GM21423 (cell line): ENCODE results near the gene KCNN4.
"Not testable (repeated sequence)": the region's sequence is repeated elsewhere in the genome, so short reads cannot be mapped to it uniquely, and the experiment has no call there.

ENCODE experiments used
- ATAC-seq: cut with Tn5 transposase; IDR thresholded peaks from one replicate; pipeline ENCODE4 v1.9.1; 2021; ENCODE audit warnings: mild to moderate bottlenecking, moderate library complexity; ENCODE audit not compliant: unreplicated experiment

KCNN4 gene

DNA sequence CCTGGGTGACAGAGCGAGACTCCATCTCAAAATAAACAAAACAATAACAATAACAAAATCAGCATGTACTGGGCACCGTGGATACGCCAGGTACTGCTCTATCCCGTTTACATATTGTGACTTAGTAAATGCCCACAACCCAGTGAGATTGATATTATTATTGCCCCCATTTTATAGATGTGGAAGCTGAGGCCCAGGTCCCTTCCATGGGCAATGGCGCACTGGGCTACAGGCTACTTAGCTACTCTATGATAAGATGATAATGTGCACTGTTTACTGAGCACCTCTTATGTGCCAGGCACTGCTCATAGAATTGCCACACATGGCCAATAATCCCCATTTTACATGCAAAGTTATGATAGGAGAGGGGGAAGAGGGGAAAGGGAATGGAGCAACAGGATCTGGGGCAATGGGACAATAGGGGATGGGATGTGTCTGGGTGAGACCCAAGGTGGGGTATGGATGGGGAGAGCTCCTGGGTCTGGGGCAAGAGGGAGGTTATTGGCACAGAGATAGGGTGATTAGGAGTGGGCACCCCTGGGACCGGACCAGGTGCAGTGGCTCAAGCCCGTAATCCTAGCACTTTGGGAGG lies 5.4 kb downstream of the KCNN4 start:
- ATAC-seq = no peak

DNA sequence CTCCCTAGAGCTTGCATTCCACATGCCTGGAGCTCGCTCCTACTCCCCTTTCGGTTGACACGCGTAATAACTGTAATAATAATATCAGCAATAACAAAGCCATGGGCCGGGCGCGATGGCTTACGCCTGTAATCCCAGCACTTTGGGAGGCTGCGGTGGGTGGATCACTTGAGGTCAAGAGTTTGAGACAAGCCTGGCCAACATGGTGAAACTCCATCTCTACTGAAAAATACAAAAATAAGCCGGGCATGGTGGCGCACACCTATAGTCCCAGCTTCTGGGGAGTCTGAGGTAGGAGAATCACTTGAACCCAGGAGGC lies 5.9 kb downstream of the KCNN4 start:
- not testable (repeated sequence) for ATAC-seq

DNA sequence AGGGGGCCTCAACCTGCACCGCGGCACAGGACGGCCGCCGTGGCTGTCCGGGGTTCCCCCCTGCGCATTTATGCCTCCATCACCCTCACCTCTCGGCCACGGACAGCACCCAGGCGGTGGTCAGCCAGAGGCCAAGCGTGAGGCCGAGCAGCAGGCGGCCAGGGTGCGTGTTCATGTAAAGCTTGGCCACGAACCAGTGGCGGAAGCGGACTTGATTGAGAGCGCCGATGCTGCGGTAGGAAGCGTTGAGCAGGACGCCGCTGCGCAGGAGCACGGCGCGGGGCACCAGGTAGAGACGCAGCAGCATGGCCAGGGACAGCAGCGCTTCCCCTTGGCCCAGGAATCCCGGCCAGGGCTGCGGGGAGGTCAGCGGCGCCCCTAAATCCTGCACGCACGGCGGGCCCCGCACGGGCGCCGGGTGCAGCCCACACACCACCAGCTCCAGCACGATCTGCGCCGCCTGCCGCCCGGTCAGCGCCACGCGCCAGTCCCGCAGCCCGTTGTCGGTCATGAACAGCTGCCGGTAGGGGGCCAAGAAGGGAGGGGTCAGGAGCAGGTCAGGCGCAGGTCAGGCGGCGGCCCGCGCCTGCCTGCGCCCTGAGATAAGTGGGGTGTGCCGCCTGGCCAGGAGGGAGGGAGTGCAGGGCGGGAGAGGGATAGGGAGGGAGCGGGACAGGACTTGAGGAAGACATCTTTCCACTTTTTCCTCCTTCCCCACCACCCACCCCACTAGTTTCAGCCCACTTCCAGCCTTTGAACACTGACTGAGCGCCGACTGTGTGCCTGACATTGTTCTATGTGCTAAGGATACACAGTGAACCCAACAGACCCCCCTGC lies 6.5 kb downstream of the KCNN4 start:
- ATAC-seq = no peak

DNA sequence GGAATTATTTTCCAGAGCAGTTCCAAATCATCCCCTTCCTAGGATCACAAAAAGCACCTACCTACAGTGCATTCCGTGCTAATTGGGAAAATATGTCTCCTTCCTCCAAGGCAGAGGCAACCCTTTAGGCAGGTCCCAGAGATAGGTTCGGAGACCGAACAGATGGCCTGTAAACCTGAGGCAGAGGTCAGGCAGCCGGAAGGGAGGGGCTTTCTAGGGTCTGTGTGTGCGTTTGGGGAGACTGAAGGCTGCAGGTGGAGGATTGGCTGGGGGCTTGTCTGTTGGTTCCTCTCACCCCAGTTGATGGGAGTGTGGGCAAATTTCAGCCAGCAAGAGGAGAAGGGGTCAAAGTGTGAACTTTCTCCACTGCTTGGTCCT lies 7.1 kb downstream of the KCNN4 start:
- no peak for ATAC-seq

DNA sequence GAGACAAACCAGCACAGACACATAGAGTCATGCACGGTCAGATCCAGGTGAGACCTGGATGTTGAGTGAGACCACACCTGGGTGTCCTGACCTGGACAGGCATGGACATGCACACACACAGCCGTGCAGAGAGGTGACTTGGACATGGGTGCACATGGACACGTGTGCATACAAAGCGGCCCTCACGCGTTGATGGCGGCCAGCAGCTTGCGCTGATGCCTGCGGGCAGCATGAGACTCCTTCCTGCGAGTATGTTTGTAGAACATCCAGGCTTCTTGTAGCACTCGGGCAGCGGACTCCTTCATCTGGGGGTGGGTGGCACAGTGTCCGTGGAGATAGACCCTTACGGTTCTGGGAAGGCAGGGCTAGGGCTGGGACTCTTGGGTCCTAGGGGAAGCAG lies 11.5 kb downstream of the KCNN4 start:
- ATAC-seq = no peak

DNA sequence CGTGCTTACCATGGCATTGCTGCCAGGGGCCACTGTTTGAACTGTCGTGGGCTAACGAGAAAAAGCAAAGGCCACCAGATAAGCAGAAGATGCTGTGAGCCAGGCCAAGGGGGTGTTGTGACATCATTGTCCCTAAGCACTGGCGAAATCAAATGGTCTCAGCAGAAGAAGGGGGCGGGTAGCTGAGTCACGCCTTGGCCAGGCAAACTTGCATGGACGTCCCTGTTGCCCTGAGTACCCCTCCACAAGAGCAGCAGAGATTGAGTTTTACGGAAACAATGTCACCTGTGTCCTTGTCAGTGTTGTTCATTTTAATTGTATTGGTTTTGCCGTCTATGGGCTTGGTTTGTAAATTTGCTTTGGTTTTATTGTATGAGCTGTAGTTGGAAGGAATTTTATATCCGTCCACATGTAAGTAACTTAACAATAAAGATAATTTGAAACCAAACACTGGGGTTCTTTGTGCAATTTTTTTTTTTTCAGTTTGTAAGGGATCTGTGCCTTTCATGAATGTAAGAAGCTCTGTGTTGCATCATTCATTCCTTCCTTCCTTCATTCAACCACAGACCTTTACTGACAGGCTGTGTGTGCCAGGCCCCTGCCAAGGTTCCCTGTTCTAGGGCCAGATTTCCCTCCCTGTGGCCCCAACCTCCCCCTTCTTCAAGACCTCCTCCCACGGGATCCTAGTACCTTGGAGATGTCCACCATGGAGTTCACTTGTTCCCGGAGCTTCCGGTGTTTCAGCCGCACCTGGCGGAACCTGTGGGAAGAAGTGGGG lies 12.3 kb downstream of the KCNN4 start:
- ATAC-seq = no peak

DNA sequence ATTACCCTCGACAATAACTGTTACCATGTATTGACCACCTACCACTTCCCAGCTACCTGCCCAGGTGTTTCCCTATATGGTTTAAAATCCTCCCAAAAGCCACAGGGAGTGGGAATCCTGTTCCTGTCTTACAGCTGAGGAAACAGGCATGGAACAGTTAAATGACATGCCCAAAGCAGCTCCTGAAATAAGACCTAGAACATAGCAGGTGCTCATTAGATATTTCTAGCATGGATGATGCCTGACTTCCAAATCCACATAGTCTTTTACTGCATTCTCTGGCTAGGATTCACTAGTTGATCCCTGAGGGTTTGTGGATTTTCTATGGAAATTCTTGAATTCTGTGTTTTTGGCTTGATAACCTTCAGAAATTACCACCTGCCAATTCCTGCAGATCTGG lies 13.0 kb downstream of the KCNN4 start:
- ATAC-seq = no peak

DNA sequence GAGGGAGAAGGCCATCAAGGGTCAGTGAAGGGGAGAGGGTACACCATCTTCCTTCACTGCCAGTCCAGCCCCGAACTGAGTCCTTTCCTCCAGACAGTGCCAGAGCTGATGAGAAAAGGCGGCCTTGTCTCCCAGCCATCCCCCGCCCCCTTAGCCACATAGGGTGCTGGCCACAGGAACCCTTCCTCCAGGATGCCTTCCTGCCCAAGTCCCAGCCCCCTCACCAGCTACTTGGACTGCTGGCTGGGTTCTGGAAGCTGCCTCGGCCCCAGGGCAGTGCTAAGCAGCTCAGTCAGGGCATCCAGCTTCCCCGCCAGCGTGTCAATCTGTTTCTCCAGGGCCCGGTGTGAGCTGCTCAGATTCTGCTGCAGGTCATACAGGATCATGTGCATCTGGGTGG lies 13.5 kb downstream of the KCNN4 start:
- ATAC-seq = no peak

DNA sequence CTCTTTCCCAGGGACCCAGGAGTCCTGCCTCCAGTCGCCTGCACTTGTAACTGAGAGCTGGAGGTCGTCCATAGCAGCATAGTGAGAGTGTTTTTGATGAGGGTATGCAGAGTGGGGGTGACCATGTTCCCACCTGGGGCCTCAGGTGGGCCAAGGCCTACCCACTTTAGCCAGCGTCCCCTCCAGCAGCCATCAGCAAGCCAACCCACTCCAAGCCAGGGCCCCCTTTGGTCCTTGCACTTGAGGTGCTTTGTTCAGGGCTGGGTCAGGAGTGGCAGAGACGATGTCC lies 14.1 kb downstream of the KCNN4 start:
- no peak for ATAC-seq

DNA sequence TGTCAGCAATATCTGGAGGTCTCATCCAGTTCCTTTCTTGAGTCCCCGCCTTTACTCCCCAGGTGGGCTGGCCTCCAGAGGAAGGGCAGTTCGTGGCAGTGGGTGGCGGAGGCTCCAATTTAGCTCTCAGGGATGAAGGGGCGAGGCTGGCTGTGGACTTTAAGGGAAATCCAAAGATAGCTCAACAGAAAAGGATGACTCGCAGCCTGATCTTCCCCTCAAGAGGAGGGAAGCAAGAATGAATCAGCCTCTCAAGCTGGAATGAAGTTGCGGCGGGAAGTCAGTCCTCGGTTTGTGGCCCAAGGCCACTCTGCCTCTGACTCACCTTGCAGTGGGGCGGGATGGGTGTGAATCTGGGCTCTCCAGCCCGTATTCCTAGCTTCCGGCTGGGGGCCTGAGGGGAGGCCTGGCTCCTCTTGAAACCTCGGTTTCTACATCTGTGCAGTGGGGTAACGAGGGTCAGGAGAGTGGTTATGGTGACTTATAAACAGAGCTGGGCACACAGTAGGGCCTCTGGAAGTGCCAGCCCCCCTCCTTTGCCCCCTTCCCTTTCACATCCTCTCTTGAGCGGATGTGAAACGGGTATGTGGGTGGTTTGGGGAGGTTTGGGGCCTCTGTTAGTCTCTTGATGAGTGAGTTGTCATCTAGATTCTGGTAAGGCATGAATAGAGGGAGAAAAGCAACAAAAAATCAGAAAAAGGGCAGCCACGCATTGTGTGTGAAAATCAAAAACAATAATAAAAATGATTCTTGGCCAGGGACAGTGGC lies 15.5 kb downstream of the KCNN4 start:
- ATAC-seq = peak; percentile 69

DNA sequence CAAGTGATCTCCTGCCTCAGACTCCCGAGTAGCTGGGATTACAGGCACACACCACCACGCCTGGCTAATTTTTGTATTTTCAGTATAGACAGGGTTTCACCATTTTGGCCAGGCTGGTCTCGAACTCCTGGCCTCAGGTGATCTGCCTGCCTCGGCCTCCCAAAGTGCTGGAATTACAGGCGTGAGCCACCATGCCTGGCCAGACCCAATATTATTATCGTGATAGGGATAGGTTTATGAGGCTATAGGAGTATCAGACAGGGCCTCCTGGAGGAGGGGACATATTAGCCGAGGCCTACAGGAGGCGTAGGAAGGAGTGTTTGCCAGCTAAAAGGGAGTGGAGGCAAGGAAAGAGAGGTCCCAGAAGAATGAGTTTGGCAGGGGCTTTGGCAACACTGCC lies 16.1 kb downstream of the KCNN4 start:
- not testable (repeated sequence) for ATAC-seq

DNA sequence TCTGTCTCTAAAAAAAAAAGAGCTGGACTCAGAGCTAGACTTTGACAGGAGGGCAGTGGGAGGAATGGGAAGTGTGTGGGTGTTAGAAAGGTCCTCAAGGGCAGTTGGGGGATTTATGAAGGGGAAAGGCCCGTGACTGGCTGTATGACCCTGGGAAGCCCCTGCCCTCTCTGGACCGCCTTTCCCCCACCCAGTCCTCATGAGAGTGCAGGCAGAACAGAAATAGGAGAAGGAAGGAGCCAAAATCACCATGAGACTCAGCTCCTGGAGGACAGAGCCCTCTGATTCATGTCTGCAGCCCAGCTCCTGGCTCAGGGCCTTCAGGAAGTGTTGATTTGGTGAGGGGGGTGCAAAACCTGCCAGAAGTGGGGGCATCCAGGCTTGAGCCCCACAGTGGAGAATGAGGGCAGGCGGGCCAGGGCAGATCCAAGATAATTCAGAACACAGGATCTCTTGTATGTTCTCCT lies 17.3 kb downstream of the KCNN4 start:
- no peak for ATAC-seq

DNA sequence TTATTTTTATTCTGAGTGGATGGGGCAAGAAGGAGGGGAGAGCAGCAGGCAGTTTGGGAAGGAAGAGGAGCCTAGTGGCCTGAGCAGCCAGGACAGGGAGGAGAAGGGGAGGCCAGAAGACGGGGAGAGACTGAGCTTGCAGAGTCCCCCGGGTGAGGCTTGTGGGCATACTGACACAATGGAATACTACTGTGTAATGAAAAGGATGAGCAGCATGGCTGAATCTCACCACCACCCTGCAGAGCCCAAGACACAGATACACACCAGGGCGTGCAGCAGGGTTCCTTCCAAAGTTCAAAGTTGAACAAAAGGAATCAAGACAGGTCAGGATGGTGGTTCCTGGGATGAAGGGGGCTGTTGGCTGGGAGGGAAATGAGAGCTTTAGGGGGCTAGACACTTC lies 18.0 kb downstream of the KCNN4 start:
- ATAC-seq = no peak

DNA sequence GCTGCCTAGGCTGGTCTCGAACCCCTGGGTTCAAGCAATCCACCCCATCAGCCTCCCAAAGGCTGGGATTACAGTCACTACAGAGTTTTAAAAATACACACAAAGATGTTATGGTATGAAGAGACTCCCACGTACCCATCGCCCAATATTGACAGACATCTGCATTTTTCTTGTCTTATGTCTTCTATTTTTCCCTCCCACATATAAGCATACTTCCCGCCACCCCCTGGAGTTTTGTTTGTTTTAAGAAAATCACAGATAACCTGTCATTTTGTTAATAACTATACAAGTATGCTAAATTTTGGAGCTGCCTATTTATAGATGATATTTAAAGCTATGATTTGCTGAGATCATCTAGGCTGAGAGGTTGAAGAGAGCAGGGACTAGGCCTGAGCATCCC lies 19.8 kb downstream of the KCNN4 start:
- ATAC-seq = no peak

DNA sequence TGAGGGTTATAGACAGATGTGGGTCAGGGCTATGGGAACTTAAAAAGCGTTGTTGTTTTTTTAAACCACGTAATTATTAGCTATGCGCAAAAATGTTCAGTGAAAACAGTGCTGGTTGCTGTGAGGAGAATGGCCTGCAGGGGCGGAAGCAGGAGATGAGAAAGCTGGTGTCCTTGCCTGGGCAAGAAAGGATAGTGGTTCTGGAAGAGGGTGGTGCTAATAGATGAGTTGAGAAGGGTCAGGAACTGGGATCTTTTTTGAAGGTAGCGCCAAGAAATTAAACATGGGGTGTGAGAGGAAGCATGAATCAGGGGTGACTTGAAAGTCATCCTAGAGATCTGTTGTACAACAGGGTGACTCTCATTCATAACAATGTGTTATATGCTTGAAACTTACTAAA lies 21.3 kb downstream of the KCNN4 start:
- no peak for ATAC-seq

DNA sequence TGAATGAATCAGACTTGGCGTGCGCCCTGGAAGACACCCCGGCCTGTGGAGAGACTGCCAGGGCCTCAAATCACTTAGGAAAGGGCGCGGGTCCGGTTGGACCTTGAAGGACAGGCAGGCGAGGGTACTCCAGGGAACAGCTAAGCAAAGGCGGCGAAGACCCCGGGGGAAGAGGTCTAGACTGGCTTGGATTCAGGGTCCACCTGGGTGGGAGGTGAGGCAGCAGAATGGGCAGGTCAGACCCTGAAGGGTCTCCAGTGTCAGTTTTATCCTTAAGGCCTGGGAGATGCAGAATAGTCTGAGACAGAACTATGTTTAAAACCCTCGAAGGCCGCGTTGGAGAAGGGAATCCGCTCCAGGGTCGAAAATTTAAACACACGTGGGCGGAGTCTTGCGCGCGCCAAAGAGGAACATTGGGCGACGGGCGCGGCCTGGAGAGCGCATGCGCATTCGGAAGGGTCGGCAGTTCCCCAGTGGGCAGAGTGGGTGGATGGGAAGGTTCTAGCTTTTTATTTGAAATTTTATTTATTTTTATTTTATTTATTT lies 25.4 kb downstream of the KCNN4 start:
- peak; percentile 25 for ATAC-seq

DNA sequence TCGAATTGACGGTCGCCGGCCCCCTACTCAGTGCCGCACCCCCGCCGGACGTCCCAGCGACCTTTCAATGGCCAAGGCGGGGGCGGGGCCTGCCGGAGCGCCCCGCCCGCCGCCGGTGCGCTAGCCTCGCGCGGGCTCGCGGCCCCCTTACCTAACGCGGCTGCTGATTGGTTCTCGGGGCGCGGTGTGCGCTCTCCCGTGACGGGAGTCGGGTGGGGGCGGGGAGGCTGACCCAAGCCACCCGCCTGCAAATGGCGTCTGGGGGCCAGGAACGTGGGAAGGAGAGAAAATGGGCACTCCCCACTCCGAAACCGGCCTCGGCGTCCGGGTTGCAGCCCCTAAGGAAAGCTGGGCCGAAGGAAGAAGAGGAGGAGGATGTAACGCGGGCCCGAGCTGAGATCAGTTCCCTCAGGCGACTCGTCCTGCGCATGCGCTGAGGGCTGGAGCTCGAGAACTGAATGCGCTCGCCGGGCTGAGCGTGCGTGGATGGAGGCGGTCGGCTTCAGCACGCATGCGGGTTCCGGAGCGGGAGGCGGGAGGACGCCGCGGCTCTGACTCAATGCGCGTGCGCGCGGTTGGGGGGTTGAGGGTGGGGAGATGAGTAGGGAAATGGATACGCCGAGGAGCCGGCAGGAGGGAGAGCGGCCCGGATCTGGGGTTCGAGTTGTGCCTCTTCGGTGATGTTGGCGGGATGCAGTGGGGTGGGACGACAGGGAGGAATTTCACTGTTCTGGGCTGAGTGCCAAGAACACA lies 26.1 kb downstream of the KCNN4 start, which contains the start of gene SMG9:
Gene SMG9 (minus strand): TSS at position 460 of the 753 bp plus-strand sequence. CDS start 4,221 bp downstream, outside the sequence.
- peak; percentile 52 for ATAC-seq

DNA sequence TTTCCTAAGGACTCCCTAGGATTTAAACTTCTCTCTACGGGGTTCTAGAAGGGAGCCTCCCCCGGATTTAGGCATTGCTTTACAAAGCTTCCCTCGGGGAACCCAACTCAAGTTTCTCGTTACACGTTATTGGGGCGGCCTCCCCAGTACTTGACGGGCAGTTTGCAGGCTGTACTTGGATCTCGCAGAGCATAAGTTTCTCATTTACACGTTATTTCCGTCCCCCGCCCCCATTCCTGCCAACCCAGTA lies 26.6 kb downstream of the KCNN4 start:
- no peak for ATAC-seq

DNA sequence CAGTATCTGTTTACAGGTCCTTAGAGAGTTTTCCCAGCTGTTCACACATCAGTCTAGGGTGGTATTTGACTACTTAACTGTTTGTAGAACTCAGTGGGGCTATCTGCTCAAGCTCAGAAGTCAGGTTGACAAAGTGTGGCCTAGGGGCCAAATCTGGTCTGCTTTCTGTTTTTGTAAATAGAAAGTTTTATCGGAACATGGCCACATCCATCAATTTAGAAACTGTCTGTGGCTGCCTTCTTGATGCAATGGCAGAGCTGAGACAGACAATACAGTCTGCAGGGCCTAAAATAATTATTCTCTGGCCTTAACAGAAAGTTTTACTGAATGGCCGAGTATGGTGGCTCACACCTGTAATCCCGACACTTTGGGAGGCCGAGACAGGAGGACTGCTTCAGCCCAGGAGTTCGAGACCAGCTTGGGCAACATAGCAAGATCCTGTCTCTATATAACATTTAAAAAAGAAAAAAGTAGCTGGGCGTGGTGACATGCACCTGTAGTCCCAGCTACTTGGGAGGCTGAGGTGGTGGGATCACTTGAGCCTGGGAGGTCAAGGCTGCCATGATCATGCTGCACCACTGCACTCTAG lies 28.4 kb downstream of the KCNN4 start:
- ATAC-seq = no peak
